LHCN-M2 (cell line): Measurements from ENCODE around the gene RMC1. TPM values are rescaled to one million over a fixed set of nuclear protein-coding genes. Genes with fewer than 3 reads are reported as not detected.
"Not testable (repeated sequence)": the region's sequence is repeated elsewhere in the genome, so short reads cannot be mapped to it uniquely, and the experiment has no call there.

Source experiments
- DNase-seq: peaks from one replicate; pipeline ENCODE4 v3.0.0-alpha.2; 2012; ENCODE audit warnings: low read depth
- total RNA-seq: library from RNA; depleted of rRNA; stranded (reverse); fragments of >200 nt; gene quantifications from 2 replicates; pipeline ENCODE4 v1.2.3, GENCODE V29; 2014

The RMC1 gene
- total RNA-seq, 1 experiment from 2014 or later: 27.4 TPM

- not testable (repeated sequence) for DNase-seq
These were observed 54.2 kb downstream of the RMC1 start for GRCh38 chr18:23557511-23557910.

GRCh38 chr18:23560186-23560585 is 56.9 kb downstream of the RMC1 start:
- no peak for DNase-seq

GRCh38 chr18:23563377-23564043 is 60.2 kb downstream of the RMC1 start:
- DNase-seq: peak; percentile 81

GRCh38 chr18:23565916-23566547 is 62.7 kb downstream of the RMC1 start:
- peak; percentile 72 for DNase-seq

- no peak for DNase-seq
These were observed 64.4 kb downstream of the RMC1 start for GRCh38 chr18:23567671-23568070.

- no peak for DNase-seq
These were observed 65.2 kb downstream of the RMC1 start for GRCh38 chr18:23568281-23569138.

GRCh38 chr18:23569299-23570063 is 66.2 kb downstream of the RMC1 start:
- DNase-seq: no peak

- DNase-seq: no peak
These were observed 67.7 kb downstream of the RMC1 start for GRCh38 chr18:23570912-23571504.

- DNase-seq: no peak
These were observed 68.7 kb downstream of the RMC1 start for GRCh38 chr18:23572012-23572411.

- no peak for DNase-seq
These were observed 69.3 kb downstream of the RMC1 start for GRCh38 chr18:23572570-23572969.

GRCh38 chr18:23573020-23573419 is 69.7 kb downstream of the RMC1 start:
- no peak for DNase-seq

GRCh38 chr18:23573626-23574431 is 70.5 kb downstream of the RMC1 start:
- peak; percentile 82 for DNase-seq

- peak; percentile 49 for DNase-seq
These were observed 71.4 kb downstream of the RMC1 start for GRCh38 chr18:23574611-23575308.

GRCh38 chr18:23575309-23575651 is 72.0 kb downstream of the RMC1 start:
- DNase-seq: no peak

- DNase-seq: not testable (repeated sequence)
These were observed 74.2 kb downstream of the RMC1 start for GRCh38 chr18:23577521-23577920.

GRCh38 chr18:23578067-23578701 is 74.9 kb downstream of the RMC1 start:
- DNase-seq: peak; percentile 67

- peak; percentile 44 for DNase-seq
These were observed 75.8 kb downstream of the RMC1 start for GRCh38 chr18:23578891-23579653.

- DNase-seq: peak; percentile 89
These were observed 77.5 kb downstream of the RMC1 start for GRCh38 chr18:23580677-23581367.
